H9 (cell line): ENCODE data around the gene CNGB1. TPM values are rescaled to one million over a fixed set of nuclear protein-coding genes. Genes with fewer than 3 reads are reported as not detected.

Source experiments
- DNase-seq: peaks from one replicate; pipeline ENCODE4 v3.0.0-alpha.2; 2017
- H2AFZ ChIP-seq: one replicate; pipeline ENCODE4 v1.6.1; 2013; ENCODE audit warnings: mild to moderate bottlenecking, low read length, control low read depth, moderate library complexity
- H2AK5ac ChIP-seq: 2 replicates; pipeline ENCODE4 v1.6.1; 2013; ENCODE audit warnings: low read length, control low read depth, mixed read lengths; ENCODE audit not compliant: insufficient read length
- H2BK120ac ChIP-seq: one replicate; pipeline ENCODE4 v1.6.1; 2013; ENCODE audit warnings: low read depth, mild to moderate bottlenecking, low read length, control low read depth, inconsistent platforms; ENCODE audit not compliant: poor library complexity, severe bottlenecking
- H2BK12ac ChIP-seq: 2 replicates; pipeline ENCODE4 v1.6.1; 2013; ENCODE audit warnings: low read length, control low read depth, mixed read lengths, low read depth; ENCODE audit not compliant: insufficient read length
- H2BK15ac ChIP-seq: 2 replicates; pipeline ENCODE4 v1.6.1; 2013; ENCODE audit warnings: low read depth, low read length, control low read depth
- H2BK20ac ChIP-seq: one replicate; pipeline ENCODE4 v1.6.1; 2013; ENCODE audit warnings: low read depth, mild to moderate bottlenecking, low read length, control low read depth, inconsistent platforms; ENCODE audit not compliant: poor library complexity, severe bottlenecking
- H2BK5ac ChIP-seq: 2 replicates; pipeline ENCODE4 v1.6.1; 2013; ENCODE audit warnings: low read length, control low read depth, mixed read lengths; ENCODE audit not compliant: insufficient read length
- H3K14ac ChIP-seq: 2 replicates; pipeline ENCODE4 v1.6.1; 2013; ENCODE audit warnings: low read length, control low read depth; ENCODE audit not compliant: insufficient read depth
- H3K18ac ChIP-seq: 2 replicates; pipeline ENCODE4 v1.6.1; 2013; ENCODE audit warnings: low read depth, mild to moderate bottlenecking, mixed read lengths, low read length, control low read depth; ENCODE audit not compliant: insufficient read length
- H3K23ac ChIP-seq: 2 replicates; pipeline ENCODE4 v1.6.1; 2013; ENCODE audit warnings: low read length, control low read depth, mixed read lengths, low read depth; ENCODE audit not compliant: insufficient read length
- H3K23me2 ChIP-seq: 2 replicates; pipeline ENCODE4 v1.6.1; 2013; ENCODE audit warnings: low read depth, mild to moderate bottlenecking, mixed read lengths, low read length, control low read depth; ENCODE audit not compliant: insufficient read length, poor library complexity, severe bottlenecking
- H3K27ac ChIP-seq: 2 replicates; pipeline ENCODE4 v1.5.1; 2013; ENCODE audit warnings: low read length, control low read depth, mixed read lengths, low read depth; ENCODE audit not compliant: insufficient read length
- H3K27me3 ChIP-seq: 2 replicates; pipeline ENCODE4 v1.6.1; 2013; ENCODE audit warnings: low read length, control low read depth, inconsistent platforms; ENCODE audit not compliant: insufficient read depth
- H3K4ac ChIP-seq: 2 replicates; pipeline ENCODE4 v1.6.1; 2013; ENCODE audit warnings: low read depth, mild to moderate bottlenecking, control low read depth, inconsistent platforms, low read length, moderate library complexity
- H3K4me1 ChIP-seq: 2 replicates; pipeline ENCODE4 v1.6.1; 2013; ENCODE audit warnings: low read length, control low read depth, inconsistent platforms; ENCODE audit not compliant: insufficient read depth
- H3K4me2 ChIP-seq: 2 replicates; pipeline ENCODE4 v1.6.1; 2013; ENCODE audit warnings: low read length, control low read depth, mixed read lengths; ENCODE audit not compliant: insufficient read length, insufficient read depth
- H3K56ac ChIP-seq: 2 replicates; pipeline ENCODE4 v1.6.1; 2013; ENCODE audit warnings: low read depth, mild to moderate bottlenecking, mixed read lengths, low read length, control low read depth; ENCODE audit not compliant: insufficient read length
- H3K79me1 ChIP-seq: 2 replicates; pipeline ENCODE4 v1.6.1; 2013; ENCODE audit warnings: low read depth, mild to moderate bottlenecking, moderate library complexity, low read length, control low read depth, inconsistent platforms; ENCODE audit not compliant: insufficient read depth, poor library complexity, severe bottlenecking
- H3K79me2 ChIP-seq: 2 replicates; pipeline ENCODE4 v1.6.1; 2013; ENCODE audit warnings: low read length, control low read depth, inconsistent platforms; ENCODE audit not compliant: insufficient read depth
- H3K9ac ChIP-seq: 2 replicates; pipeline ENCODE4 v1.6.1; 2013; ENCODE audit warnings: low read length, control low read depth, mixed read lengths; ENCODE audit not compliant: insufficient read length; ENCODE audit errors: extremely low read depth
- H3K9me3 ChIP-seq: one replicate; pipeline ENCODE4 v1.6.1; 2013; ENCODE audit warnings: low read depth, low read length, inconsistent platforms; ENCODE audit not compliant: control insufficient read depth
- H3T11ph ChIP-seq: one replicate; pipeline ENCODE4 v1.6.1; 2013; ENCODE audit warnings: mild to moderate bottlenecking, low read length, control low read depth, inconsistent platforms
- H4K20me1 ChIP-seq: one replicate; pipeline ENCODE4 v1.6.1; 2013; ENCODE audit not compliant: control insufficient read depth, insufficient read length, insufficient read depth
- H4K5ac ChIP-seq: 2 replicates; pipeline ENCODE4 v1.6.1; 2013; ENCODE audit warnings: low read depth, mild to moderate bottlenecking, mixed read lengths, low read length, control low read depth; ENCODE audit not compliant: insufficient read length
- H4K8ac ChIP-seq: replicated peaks from 2 replicates; pipeline ENCODE4 v1.6.1; 2013; ENCODE audit warnings: low read length, control low read depth, mixed read lengths, low read depth; ENCODE audit not compliant: insufficient read length
- H4K91ac ChIP-seq: 2 replicates; pipeline ENCODE4 v1.6.1; 2013; ENCODE audit warnings: low read depth, mild to moderate bottlenecking, moderate library complexity, mixed read lengths, low read length, control low read depth; ENCODE audit not compliant: insufficient read length
- H3K27ac Mint-ChIP-seq, 3 experiments: 2 replicates in 2 of 3; 3 replicates in 1 of 3; pipeline ENCODE4 v1.8.0; 2020 to 2021; ENCODE audit warnings: mixed read lengths in 3 of 3, mild to moderate bottlenecking in 1 of 3, moderate library complexity in 1 of 3
- H3K27me3 Mint-ChIP-seq: 2 replicates; pipeline ENCODE4 v1.8.0; 2021; ENCODE audit warnings: low read depth, mild to moderate bottlenecking, moderate library complexity, mixed read lengths
- H3K36me3 Mint-ChIP-seq, 3 experiments: 2 replicates in 2 of 3; 3 replicates in 1 of 3; pipeline ENCODE4 v1.8.0; 2020 to 2021; ENCODE audit warnings: low read depth in 3 of 3, mixed read lengths in 3 of 3; ENCODE audit not compliant: insufficient read depth in 1 of 3
- H3K4me1 Mint-ChIP-seq, 2 experiments: 2 replicates each; pipeline ENCODE4 v1.8.0; 2020; ENCODE audit warnings: mixed read lengths in 2 of 2
- H3K4me3 Mint-ChIP-seq, 2 experiments: 2 replicates in 1 of 2; 3 replicates in 1 of 2; pipeline ENCODE4 v1.8.0; 2020 to 2021; ENCODE audit warnings: mild to moderate bottlenecking in 2 of 2, mixed read lengths in 2 of 2, moderate library complexity in 1 of 2
- H3K9me3 Mint-ChIP-seq, 2 experiments: 2 replicates in 1 of 2; 3 replicates in 1 of 2; pipeline ENCODE4 v1.8.0; 2020; ENCODE audit warnings: mild to moderate bottlenecking in 2 of 2, mixed read lengths in 2 of 2, moderate library complexity in 1 of 2
- CTCF ChIP-seq: fragments of 200-600 bp; sonication (generic); conservative IDR thresholded peaks from 3 replicates; pipeline ENCODE4 v1.8.0; 2021; ENCODE audit warnings: antibody characterized with exemption, mild to moderate bottlenecking
- WGBS: extraction: QIAGEN DNeasy Blood & Tissue Kit; methylation state at CpG from one replicate; pipeline ENCODE4 v1.1.7; 2013; ENCODE audit warnings: missing lambda C conversion rate, low lambda C conversion rate, mixed read lengths; ENCODE audit not compliant: insufficient read length; ENCODE audit errors: extremely low coverage; 5-methylcytosine and 5-hydroxymethylcytosine counted together
- total RNA-seq: library from RNA; stranded (reverse); gene quantifications from 2 replicates; pipeline ENCODE4 v1.2.1, GENCODE V29; 2021

Gene CNGB1
- total RNA-seq, 1 experiment from 2014 or later: not detected

GRCh38 chr16:57904101-57904500 is 66.8 kb downstream of the CNGB1 start:
- peaks cover 9% of the 10 kb centered on the region for H3K27me3 Mint-ChIP-seq
- no peak overlapping the region; the same call in 1 of the 2 replicates for H3K14ac ChIP-seq
- H3K27ac Mint-ChIP-seq: no peak overlapping the region
- peaks cover 3 to 20% of the 10 kb centered on the region in 2 experiments for H3K4me1 Mint-ChIP-seq
- H3K56ac ChIP-seq: no peak overlapping the region
- H3K23me2 ChIP-seq: no peaks in the 10 kb centered on the region
- WGBS: no CpG with 5 or more reads among the region's 8 CpGs
- no peak overlapping the region for H2BK5ac ChIP-seq
- H3K27ac ChIP-seq: no peak overlapping the region
- TF ChIP-seq CTCF: no peak
- no peak overlapping the region for H2BK120ac ChIP-seq
- H4K5ac ChIP-seq: no peak overlapping the region
- H3K27me3 ChIP-seq: no peaks in the 10 kb centered on the region
- no peaks in the 10 kb centered on the region for H3K79me1 ChIP-seq
- H3K4me3 Mint-ChIP-seq: no peak overlapping the region
- H4K20me1 ChIP-seq: no peaks in the 10 kb centered on the region
- no peak overlapping the region for H2AK5ac ChIP-seq
- H4K8ac ChIP-seq: no peak overlapping the region
- H3K79me2 ChIP-seq: no peaks in the 10 kb centered on the region
- no peak overlapping the region for H2BK20ac ChIP-seq
- no peaks in the 10 kb centered on the region; a peak in 1 of 5 replicates for H3K9me3 Mint-ChIP-seq
- H3T11ph ChIP-seq: no peak overlapping the region
- no peaks in the 10 kb centered on the region for H3K9me3 ChIP-seq
- no peak overlapping the region for H3K4ac ChIP-seq
- no peak overlapping the region for H3K23ac ChIP-seq
- no peak overlapping the region for H2AFZ ChIP-seq
- no peak overlapping the region for H3K4me2 ChIP-seq
- H3K36me3 Mint-ChIP-seq: no peaks in the 10 kb centered on the region
- H2BK15ac ChIP-seq: no peak overlapping the region
- DNase-seq: no peak
- H3K4me1 ChIP-seq: no peaks in the 10 kb centered on the region
- H4K91ac ChIP-seq: no peak overlapping the region
- no peak overlapping the region for H2BK12ac ChIP-seq
- no peak overlapping the region for H3K18ac ChIP-seq
- H3K9ac ChIP-seq: no peak overlapping the region
